Effector CD4-positive, alpha-beta T cell (primary cell): ENCODE measurements around the gene TRIM71. TPM values are rescaled to one million over a fixed set of nuclear protein-coding genes. Genes with fewer than 3 reads are reported as not detected.
"Not testable (repeated sequence)": the region's sequence is repeated elsewhere in the genome, so short reads cannot be mapped to it uniquely, and the experiment has no call there.

Source experiments
- DNase-seq: peaks from one replicate; pipeline ENCODE4 v3.0.0-alpha.2; 2020
- total RNA-seq: gene quantifications from one replicate; lab custom pipeline; 2026; lab: John Stamatoyannopoulos, UW

TRIM71 gene
- total RNA-seq, result not detected

- DNase-seq, result no peak
Observed at GRCh38 chr3:32817558-32818228, at the start of gene TRIM71. TSS of gene TRIM71 (plus strand) at chr3:32817997. CDS start at chr3:32818081, 84 bp downstream.

- no peak for DNase-seq
Observed at GRCh38 chr3:32778389-32778788, 39.4 kb upstream of the TRIM71 start.

GRCh38 chr3:32780071-32780734 is 37.6 kb upstream of the TRIM71 start:
- no peak for DNase-seq

- no peak for DNase-seq
Observed at GRCh38 chr3:32780735-32781210, 37.0 kb upstream of the TRIM71 start.

GRCh38 chr3:32781211-32781968 is 36.4 kb upstream of the TRIM71 start:
- peak; percentile 13 for DNase-seq

GRCh38 chr3:32781969-32782270 is 35.9 kb upstream of the TRIM71 start:
- not testable (repeated sequence) for DNase-seq

- DNase-seq, result no peak
Observed at GRCh38 chr3:32782407-32782806, 35.4 kb upstream of the TRIM71 start.

GRCh38 chr3:32791833-32792232 is 26.0 kb upstream of the TRIM71 start:
- DNase-seq, result no peak

GRCh38 chr3:32794487-32795308 is 23.1 kb upstream of the TRIM71 start:
- no peak for DNase-seq

GRCh38 chr3:32796384-32796950 is 21.3 kb upstream of the TRIM71 start:
- DNase-seq, result not testable (repeated sequence)

GRCh38 chr3:32797776-32798175 is 20.0 kb upstream of the TRIM71 start:
- DNase-seq, result no peak

GRCh38 chr3:32801440-32801839 is 16.4 kb upstream of the TRIM71 start:
- DNase-seq, result not testable (repeated sequence)

GRCh38 chr3:32813180-32813579 is 4.6 kb upstream of the TRIM71 start:
- no peak for DNase-seq

GRCh38 chr3:32814361-32814760 is 3.4 kb upstream of the TRIM71 start:
- DNase-seq, result no peak

GRCh38 chr3:32815841-32816438 is 1.9 kb upstream of the TRIM71 start:
- DNase-seq, result no peak

GRCh38 chr3:32816439-32817256 is 1.1 kb upstream of the TRIM71 start:
- no peak for DNase-seq

GRCh38 chr3:32817257-32817557 is 590 bp upstream of the TRIM71 start:
- DNase-seq, result no peak

- no peak for DNase-seq
Observed at GRCh38 chr3:32818229-32818969, 602 bp downstream of the TRIM71 start.

GRCh38 chr3:32818970-32819511 is 1.2 kb downstream of the TRIM71 start:
- no peak for DNase-seq
